HFFc6 (cell line): Measurements from ENCODE around the gene LAMA3. TPM values are rescaled to one million over a fixed set of nuclear protein-coding genes. Genes with fewer than 3 reads are reported as not detected.

Experiments
- DNase-seq: peaks from one replicate; pipeline ENCODE4 v3.0.0-alpha.2; 2018
- H3K27ac Mint-ChIP-seq: 2 replicates; pipeline ENCODE4 v1.8.0; 2020; ENCODE audit warnings: mild to moderate bottlenecking, mixed read lengths
- H3K27me3 Mint-ChIP-seq: 2 replicates; pipeline ENCODE4 v1.8.0; 2021; ENCODE audit warnings: mild to moderate bottlenecking, moderate library complexity, mixed read lengths; ENCODE audit not compliant: insufficient read depth
- H3K36me3 Mint-ChIP-seq: 2 replicates; pipeline ENCODE4 v1.8.0; 2021; ENCODE audit warnings: low read depth, mixed read lengths
- H3K4me1 Mint-ChIP-seq: 2 replicates; pipeline ENCODE4 v1.8.0; 2020; ENCODE audit warnings: low read depth, mixed read lengths
- H3K4me3 Mint-ChIP-seq: 2 replicates; pipeline ENCODE4 v1.8.0; 2020; ENCODE audit warnings: mild to moderate bottlenecking, moderate library complexity, mixed read lengths
- H3K9me3 Mint-ChIP-seq: 2 replicates; pipeline ENCODE4 v1.8.0; 2020; ENCODE audit warnings: mild to moderate bottlenecking, mixed read lengths
- total RNA-seq, 6 experiments: library from RNA; stranded (reverse); fragmentation: NEBNext Ultra II Directional; extraction: Animal tissue kit (Norgen Biotek cat#: 25700); gene quantifications; 2 replicates in 1 of 6; 3 replicates in 5 of 6; pipeline ENCODE4 v1.2.3, GENCODE V29; 2021
- TF ChIP-seq, protein P1 (sequence below): fragments of 200-600 bp; sonication (generic); IDR thresholded peaks from 2 replicates; pipeline ENCODE4 v1.5.0; 2021; ENCODE audit warnings: antibody characterized with exemption, mild to moderate bottlenecking

LAMA3 gene
- total RNA-seq, 6 experiments from 2014 or later, result 0.46 to 1.6 (median 0.54) TPM

DNA sequence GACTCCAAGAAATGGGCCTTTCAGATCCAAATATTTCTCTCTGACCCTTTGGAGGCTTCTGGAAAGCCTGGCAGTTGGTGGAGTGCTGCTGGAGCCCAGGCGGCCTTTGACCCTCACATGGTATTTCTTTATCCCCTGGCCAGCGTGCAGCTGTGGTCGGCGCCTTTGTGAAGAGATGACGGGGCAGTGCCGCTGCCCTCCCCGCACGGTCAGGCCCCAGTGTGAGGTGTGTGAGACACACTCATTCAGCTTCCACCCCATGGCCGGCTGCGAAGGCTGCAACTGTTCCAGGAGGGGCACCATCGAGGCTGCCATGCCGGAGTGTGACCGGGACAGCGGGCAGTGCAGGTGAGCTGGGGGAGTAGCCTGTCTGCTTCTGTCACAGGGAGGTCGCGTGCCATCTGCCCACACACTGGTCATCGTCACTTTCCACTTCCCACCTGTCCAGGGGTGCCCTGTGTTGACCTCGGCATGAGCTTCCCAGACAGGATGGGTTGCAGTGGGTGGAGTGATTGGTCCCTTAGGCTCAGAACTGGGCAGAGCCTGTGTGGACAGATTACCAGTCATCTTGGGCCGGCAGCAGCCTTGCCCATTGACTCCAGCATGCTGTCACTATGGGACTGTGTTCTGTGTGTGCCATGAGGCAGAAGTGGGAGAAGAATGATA lies 158.2 kb downstream of the LAMA3 start:
- Mint-ChIP-seq H3K36me3 (peaks cover 6% of the 10 kb centered on the region; the same call in 1 of the 2 replicates), H3K27me3 (peaks cover 2% of the 10 kb centered on the region), H3K4me1 (peaks cover 38% of the 10 kb centered on the region), H3K27ac (no peak overlapping the region), H3K4me3 (no peak overlapping the region), H3K9me3 (no peaks in the 10 kb centered on the region)
- TF ChIP-seq, protein P1, sequence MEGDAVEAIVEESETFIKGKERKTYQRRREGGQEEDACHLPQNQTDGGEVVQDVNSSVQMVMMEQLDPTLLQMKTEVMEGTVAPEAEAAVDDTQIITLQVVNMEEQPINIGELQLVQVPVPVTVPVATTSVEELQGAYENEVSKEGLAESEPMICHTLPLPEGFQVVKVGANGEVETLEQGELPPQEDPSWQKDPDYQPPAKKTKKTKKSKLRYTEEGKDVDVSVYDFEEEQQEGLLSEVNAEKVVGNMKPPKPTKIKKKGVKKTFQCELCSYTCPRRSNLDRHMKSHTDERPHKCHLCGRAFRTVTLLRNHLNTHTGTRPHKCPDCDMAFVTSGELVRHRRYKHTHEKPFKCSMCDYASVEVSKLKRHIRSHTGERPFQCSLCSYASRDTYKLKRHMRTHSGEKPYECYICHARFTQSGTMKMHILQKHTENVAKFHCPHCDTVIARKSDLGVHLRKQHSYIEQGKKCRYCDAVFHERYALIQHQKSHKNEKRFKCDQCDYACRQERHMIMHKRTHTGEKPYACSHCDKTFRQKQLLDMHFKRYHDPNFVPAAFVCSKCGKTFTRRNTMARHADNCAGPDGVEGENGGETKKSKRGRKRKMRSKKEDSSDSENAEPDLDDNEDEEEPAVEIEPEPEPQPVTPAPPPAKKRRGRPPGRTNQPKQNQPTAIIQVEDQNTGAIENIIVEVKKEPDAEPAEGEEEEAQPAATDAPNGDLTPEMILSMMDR, result no peak
- DNase-seq, result no peak

DNA sequence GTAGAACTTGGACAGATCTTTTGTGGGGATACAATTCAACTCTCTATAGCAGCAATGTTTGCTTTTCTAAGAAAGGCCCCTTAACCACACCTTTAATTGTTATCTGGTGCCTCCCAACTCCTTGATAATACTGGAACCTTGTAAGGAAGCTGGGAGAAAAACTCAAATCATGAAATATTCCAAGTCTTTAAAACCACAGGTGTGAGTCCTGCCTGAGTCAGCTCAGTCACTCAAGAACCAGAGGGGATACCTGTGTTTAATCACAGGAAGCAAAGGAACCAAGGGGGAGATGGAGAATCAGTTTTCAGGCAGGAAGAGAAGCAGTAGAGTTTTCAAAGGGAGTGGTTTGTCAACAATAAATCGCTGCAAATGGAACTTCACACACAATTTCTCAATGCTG lies 159.9 kb downstream of the LAMA3 start:
- peaks cover 2% of the 10 kb centered on the region for H3K27me3 Mint-ChIP-seq
- no peak for DNase-seq
- no peaks in the 10 kb centered on the region for H3K36me3 Mint-ChIP-seq
- H3K27ac Mint-ChIP-seq, result no peak overlapping the region
- no peaks in the 10 kb centered on the region for H3K9me3 Mint-ChIP-seq
- TF ChIP-seq, protein P1, result no peak
- peaks cover 32% of the 10 kb centered on the region for H3K4me1 Mint-ChIP-seq
- H3K4me3 Mint-ChIP-seq, result no peak overlapping the region

DNA sequence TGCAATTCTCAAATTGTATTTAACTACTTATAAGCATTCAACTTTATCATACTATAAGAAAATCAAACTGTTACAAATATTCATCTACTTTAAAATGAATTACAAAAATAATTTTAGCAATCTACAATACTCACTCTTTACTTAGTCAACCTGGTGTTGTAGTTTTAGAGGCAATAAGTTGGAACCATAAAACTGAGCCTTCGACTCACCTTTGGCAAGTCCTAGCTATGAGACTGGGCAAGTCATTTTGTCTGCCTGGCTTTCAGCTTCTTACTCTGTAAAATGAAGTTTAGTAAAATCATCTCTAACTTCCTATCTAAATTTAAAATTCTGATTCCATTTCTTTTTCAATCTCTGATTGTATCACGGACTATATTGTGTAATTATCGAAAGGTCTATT lies 161.0 kb downstream of the LAMA3 start:
- Mint-ChIP-seq H3K27ac (no peak overlapping the region), H3K9me3 (no peaks in the 10 kb centered on the region), H3K36me3 (no peaks in the 10 kb centered on the region), H3K4me1 (peaks cover 21% of the 10 kb centered on the region), H3K27me3 (peaks cover 2% of the 10 kb centered on the region), H3K4me3 (no peak overlapping the region)
- DNase-seq, result no peak
- TF ChIP-seq, protein P1, result no peak

DNA sequence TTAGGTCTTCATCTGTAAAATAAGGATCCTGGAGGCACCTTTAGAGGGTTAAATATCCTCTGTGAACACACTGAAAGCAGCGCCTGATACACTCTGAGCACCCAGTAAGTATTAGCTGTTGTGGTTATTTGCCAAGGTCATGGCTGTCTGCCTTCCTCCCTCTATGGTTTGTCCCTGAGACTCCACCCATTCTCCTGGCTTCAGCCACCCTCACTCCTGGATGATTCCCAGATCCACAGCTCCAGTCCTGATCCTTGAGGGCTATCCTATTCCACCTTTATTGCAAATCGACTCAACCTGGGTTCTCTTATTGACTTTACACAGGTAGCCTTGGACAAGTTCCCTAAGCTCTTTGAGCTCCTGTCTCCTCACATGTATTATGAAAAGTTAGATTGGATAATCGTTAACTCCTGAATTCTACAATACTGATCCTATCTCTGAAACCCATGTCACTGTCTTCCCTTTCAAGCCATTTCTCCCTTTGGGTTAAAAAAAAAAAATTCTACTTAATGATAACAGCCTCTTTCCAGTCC lies 162.3 kb downstream of the LAMA3 start:
- TF ChIP-seq, protein P1, result no peak
- Mint-ChIP-seq H3K36me3 (no peaks in the 10 kb centered on the region), H3K4me3 (no peak overlapping the region), H3K9me3 (no peaks in the 10 kb centered on the region), H3K4me1 (peaks cover 21% of the 10 kb centered on the region), H3K27ac (no peak overlapping the region), H3K27me3 (peaks cover 2% of the 10 kb centered on the region)
- DNase-seq, result no peak

DNA sequence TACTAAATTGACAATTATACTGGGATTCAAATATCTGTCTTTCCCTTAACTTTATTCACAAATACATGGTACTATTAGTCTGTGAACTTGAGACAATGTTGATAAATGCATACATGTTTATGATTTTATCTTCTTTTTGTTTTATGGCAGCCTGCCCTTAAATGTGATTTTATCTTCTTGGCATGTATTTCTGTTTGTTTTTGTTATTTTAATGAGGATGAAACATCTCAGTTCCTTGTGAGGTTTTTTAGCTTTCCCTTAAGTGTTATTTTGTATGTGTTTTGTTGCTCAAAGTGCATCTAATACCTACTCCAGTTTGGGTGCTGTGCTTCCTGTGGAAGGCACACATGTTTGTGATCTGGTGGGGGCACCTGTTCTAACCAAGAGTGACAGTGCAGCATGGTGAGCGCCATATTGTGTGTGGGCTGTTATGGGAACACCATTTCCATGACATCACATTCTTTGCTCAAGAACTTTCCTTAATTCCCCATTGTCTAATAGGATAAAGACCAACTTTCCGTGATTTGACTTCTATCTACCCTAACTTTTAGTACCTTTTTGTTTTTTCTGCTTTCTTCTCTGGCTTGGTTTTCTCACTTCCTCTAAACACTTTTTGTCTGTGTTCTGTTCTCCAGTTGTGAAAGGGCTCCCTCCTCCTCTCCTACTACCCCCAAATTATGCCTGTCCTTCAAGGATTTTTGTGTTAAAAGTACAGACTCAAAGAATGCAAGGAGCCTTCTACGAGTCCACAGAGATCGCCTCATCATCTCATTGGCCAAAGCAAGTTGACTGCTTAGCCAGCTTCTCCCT lies 163.2 kb downstream of the LAMA3 start:
- Mint-ChIP-seq H3K27me3 (peaks cover 2% of the 10 kb centered on the region), H3K4me1 (peaks cover 30% of the 10 kb centered on the region), H3K27ac (no peak overlapping the region), H3K9me3 (no peaks in the 10 kb centered on the region), H3K36me3 (no peaks in the 10 kb centered on the region), H3K4me3 (no peak overlapping the region; the same call in 1 of the 2 replicates)
- TF ChIP-seq, protein P1, result no peak
- peak; percentile 15 for DNase-seq
